ENCODE data around the gene NSMCE1.

The NSMCE1 gene

DNA sequence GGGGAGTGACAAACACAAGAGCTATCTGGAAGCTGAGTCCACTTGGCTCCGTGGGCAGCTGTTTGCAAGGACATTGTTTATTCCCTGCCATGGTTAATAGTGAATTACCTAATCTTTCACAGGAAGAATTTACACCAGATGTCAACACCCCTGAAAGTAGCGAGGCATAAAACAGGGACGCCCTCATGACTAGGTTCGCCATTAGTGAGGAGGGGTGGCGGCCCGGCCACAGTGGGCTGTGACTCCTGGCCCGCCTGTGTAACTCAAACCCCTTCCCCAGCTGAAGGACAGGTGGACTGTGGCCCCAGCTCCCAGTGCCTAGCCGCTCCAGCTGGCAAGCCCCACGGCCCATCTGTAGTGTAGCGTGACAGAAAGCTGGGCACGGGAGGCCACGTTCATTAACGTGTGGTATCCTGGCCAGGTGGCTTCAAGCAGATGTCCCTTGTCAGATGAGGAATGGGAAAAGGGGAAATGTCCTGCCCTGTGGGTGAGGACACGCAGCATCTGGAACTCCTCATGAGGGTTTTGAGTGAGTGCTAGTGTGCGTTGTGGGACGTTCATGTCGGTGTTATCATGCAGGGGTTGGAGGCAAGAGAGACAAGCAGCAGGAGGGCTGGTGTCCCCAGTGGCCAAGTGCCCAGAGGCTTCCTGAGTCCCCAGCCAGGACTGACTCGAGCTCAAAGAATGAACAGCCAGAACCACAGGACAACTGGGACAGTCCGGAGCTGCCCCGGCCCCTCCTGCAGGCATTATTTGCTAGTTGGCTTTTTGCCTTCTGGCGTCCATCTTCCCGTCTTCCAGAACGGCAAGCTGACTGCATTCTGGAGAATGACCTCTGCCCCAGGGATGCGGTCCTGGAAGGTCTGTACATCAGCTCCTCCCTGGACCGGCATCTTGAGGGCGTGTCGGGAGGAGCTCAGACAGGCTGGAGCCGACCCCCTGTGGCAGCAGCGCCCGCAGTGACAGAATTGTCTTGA lies 46.0 kb downstream of the NSMCE1 start:
- no peak overlapping the region for H3K4me3 ChIP-seq (ENCODE audit: low read depth, low read length)
- ChIA-PET CTCF (interaction anchor here (0.9 to 9.9 kb wide), 4 partner anchors 12 to 242 kb away, joined by 3 to 97 read pairs (median 6); no protein-coding TSS in a partner anchor), POLR2A (interaction anchor here (2.3 kb wide), 1 partner anchor 18 kb away, joined by 11 read pairs; the partner anchor contains the start of gene KDM8)
- TF ChIP-seq, protein P1, sequence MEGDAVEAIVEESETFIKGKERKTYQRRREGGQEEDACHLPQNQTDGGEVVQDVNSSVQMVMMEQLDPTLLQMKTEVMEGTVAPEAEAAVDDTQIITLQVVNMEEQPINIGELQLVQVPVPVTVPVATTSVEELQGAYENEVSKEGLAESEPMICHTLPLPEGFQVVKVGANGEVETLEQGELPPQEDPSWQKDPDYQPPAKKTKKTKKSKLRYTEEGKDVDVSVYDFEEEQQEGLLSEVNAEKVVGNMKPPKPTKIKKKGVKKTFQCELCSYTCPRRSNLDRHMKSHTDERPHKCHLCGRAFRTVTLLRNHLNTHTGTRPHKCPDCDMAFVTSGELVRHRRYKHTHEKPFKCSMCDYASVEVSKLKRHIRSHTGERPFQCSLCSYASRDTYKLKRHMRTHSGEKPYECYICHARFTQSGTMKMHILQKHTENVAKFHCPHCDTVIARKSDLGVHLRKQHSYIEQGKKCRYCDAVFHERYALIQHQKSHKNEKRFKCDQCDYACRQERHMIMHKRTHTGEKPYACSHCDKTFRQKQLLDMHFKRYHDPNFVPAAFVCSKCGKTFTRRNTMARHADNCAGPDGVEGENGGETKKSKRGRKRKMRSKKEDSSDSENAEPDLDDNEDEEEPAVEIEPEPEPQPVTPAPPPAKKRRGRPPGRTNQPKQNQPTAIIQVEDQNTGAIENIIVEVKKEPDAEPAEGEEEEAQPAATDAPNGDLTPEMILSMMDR (IDR thresholded peaks at IDR 0.05; ENCODE audit: insufficient read depth, low read length, missing control alignments), result no peak
- DNase-seq (ENCODE audit: low read depth, low spot score), result no peak

DNA sequence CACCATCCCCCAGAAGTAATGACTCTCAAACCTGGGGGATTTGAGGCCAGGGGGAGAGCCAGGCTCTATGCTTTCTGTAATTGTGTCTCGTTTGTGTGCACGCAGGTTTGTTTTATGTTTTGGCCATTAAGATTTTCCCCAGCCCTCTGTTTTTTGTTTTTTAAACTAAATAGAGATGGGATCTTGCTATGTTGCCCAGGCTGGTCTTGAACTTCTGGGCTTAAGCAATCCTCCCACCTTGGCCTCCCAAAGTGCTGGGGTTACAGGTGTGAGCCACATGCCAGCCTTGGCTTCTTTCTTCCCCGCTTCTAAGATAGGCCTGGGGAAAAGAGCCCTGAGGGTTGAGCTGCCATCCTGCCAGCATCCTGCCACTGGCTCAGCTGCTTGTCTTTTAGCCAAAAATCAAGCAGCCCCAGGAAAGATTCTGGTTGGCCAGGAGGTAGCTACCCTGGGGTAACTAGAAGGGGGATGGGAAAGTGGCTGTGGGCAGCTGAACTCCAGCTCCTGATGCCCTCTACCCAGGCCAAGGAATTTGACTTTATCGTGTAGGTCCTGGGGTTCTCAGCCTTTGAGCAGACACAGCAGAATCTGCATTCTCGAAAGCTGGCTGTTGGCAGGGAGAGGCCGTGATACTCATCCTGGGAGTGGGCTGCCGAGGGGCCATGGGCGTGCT lies 46.9 kb downstream of the NSMCE1 start:
- no peak for DNase-seq (ENCODE audit: low read depth, low spot score)
- H3K4me3 ChIP-seq (ENCODE audit: low read depth, low read length), result no peak overlapping the region
- ChIA-PET CTCF (interaction anchor here (0.9 to 9.9 kb wide), 4 partner anchors 13 to 242 kb away, joined by 3 to 97 read pairs (median 6); no protein-coding TSS in a partner anchor), POLR2A (interaction anchor here (2.3 kb wide), 1 partner anchor 17 kb away, joined by 11 read pairs; the partner anchor contains the start of gene KDM8)
- TF ChIP-seq, protein P1 (IDR thresholded peaks at IDR 0.05; ENCODE audit: insufficient read depth, low read length, missing control alignments), result no peak

DNA sequence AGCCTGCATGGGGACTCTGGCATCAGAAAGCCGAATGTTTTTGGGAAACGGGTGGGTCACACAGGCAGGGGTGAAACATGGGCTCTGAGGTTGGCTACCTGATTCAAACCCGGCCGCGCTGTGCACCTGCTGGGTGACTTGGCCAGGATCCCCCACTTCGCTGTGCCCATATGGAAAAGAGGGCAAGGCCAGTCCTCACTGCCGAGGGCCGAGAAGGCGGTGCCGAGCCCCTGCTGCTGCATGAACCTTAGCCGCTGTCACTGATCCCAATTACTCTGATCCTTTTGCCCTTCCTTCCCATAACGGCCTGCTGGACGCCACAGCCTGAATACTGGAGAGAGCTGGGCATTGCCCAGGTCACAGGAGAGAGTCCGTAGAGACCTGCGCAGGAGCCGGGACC lies 47.6 kb downstream of the NSMCE1 start:
- DNase-seq (ENCODE audit: low read depth, low spot score), result no peak
- CTCF ChIA-PET, result interaction anchor here (9.9 kb wide), 1 partner anchor 13 kb away, joined by 97 read pairs; no protein-coding TSS in a partner anchor
- POLR2A ChIA-PET, result interaction anchor here (2.3 kb wide), 1 partner anchor 17 kb away, joined by 11 read pairs; the partner anchor contains the start of gene KDM8
- no peak overlapping the region for H3K4me3 ChIP-seq (ENCODE audit: low read depth, low read length)
- TF ChIP-seq, protein P1 (IDR thresholded peaks at IDR 0.05; ENCODE audit: insufficient read depth, low read length, missing control alignments), result no peak

DNA sequence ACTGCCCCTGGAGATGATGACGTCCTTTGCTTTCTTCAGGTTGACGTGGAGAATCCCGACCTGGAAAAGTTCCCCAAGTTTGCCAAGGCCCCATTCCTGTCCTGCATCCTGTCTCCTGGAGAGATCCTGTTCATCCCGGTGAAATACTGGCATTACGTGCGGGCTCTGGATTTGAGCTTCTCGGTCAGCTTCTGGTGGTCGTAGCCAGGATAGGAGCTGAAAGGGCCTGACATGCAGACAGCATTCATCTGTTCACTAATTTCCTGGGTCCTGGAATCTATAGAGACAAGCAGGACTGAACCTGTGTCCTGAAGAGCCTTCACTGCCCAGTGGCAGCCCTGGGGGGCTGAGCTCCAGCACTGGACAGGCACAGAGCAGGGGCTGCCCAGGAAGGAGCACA lies 48.0 kb downstream of the NSMCE1 start:
- CTCF ChIA-PET, result interaction anchor here (1.9 to 9.9 kb wide), 2 partner anchors 14 to 147 kb away, joined by 9 to 97 read pairs; no protein-coding TSS in a partner anchor
- TF ChIP-seq, protein P1 (IDR thresholded peaks at IDR 0.05; ENCODE audit: insufficient read depth, low read length, missing control alignments), result no peak
- H3K4me3 ChIP-seq (ENCODE audit: low read depth, low read length), result no peak overlapping the region
- POLR2A ChIA-PET, result no interaction called here
- no peak for DNase-seq (ENCODE audit: low read depth, low spot score)

DNA sequence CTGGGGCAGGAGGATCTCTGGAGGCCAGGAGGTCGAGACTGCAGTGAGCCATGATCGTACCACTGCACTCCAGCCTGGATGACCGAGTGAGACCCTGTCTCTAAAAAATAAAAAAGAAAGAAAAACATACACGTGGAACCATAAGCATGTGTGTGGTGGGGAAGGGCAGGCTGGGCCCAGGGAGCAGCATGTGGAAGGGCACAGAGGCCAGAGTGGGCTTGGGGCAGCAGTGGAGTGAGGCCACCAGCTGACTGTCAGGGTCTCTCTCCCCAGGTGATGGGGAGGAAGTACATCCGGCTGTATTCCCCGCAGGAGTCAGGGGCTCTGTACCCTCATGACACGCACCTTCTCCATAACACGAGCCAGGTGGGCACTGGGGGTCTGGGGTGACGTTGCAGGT lies 48.5 kb downstream of the NSMCE1 start:
- TF ChIP-seq, protein P1 (IDR thresholded peaks at IDR 0.05; ENCODE audit: insufficient read depth, low read length, missing control alignments), result no peak
- CTCF ChIA-PET, result interaction anchor here (1.9 to 9.9 kb wide), 2 partner anchors 14 to 148 kb away, joined by 9 to 97 read pairs; no protein-coding TSS in a partner anchor
- no peak overlapping the region for H3K4me3 ChIP-seq (ENCODE audit: low read depth, low read length)
- POLR2A ChIA-PET, result no interaction called here
- DNase-seq (ENCODE audit: low read depth, low spot score), result no peak
